ENCODE results near the gene NDUFV1. TPM values are rescaled to one million over a fixed set of nuclear protein-coding genes. Genes with fewer than 3 reads are reported as not detected.

The NDUFV1 gene
- total and polyA plus RNA-seq, 9 of the 15 experiments (the other 6 are each of a cell fraction or from before 2014, with no cell fraction given) = 10.8 to 423 (median 209) TPM

- peak; percentile 68; the same call in 1 of the 2 replicates for TF ChIP-seq MTA3 (IDR thresholded peaks at IDR 0.05; ENCODE audit: borderline replicate concordance)
- peak; percentile 81 for TF ChIP-seq CTBP1 (IDR thresholded peaks at IDR 0.05; ENCODE audit: borderline replicate concordance)
- no peak for TF ChIP-seq RREB1 (CRISPR knock-in tag; IDR thresholded peaks at IDR 0.05)
- TF ChIP-seq ZNF408 (CRISPR knock-in tag; IDR thresholded peaks at IDR 0.05; ENCODE audit: low read depth) = no peak
- peak; percentile 44; the same call in 1 of the 2 replicates for TF ChIP-seq ZNF316 (IDR thresholded peaks at IDR 0.05)
- no peak for TF ChIP-seq ZNF324 (CRISPR knock-in tag; IDR thresholded peaks at IDR 0.05)
- no peak for TF ChIP-seq GATAD2A (IDR thresholded peaks at IDR 0.05)
- TF ChIP-seq RBM15 (IDR thresholded peaks at IDR 0.05; ENCODE audit: insufficient read depth, low read length) = no peak
- no peak for TF ChIP-seq FOSL1 (tag; conservative IDR thresholded peaks at IDR 0.05)
- TF ChIP-seq SMAD3 (CRISPR knock-in tag; conservative IDR thresholded peaks at IDR 0.05) = no peak
- no peak for TF ChIP-seq U2AF2 (optimal IDR thresholded peaks at IDR 0.05; ENCODE audit: low read depth, low read length)
- TF ChIP-seq MBD2 (IDR thresholded peaks at IDR 0.05; ENCODE audit: borderline replicate concordance, low read depth) = peak; percentile 68; the same call in 1 of the 2 replicates
- TF ChIP-seq, protein P1, sequence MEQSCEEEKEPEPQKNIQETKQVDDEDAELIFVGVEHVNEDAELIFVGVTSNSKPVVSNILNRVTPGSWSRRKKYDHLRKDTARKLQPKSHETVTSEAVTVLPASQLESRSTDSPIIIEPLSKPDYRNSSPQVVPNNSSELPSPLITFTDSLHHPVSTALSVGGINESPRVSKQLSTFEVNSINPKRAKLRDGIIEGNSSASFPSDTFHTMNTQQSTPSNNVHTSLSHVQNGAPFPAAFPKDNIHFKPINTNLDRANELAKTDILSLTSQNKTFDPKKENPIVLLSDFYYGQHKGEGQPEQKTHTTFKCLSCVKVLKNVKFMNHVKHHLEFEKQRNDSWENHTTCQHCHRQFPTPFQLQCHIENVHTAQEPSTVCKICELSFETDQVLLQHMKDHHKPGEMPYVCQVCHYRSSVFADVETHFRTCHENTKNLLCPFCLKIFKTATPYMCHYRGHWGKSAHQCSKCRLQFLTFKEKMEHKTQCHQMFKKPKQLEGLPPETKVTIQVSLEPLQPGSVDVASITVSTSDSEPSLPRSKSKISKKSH (CRISPR knock-in tag; IDR thresholded peaks at IDR 0.05) = no peak
- no peak for TF ChIP-seq PHF21A (IDR thresholded peaks at IDR 0.05; ENCODE audit: borderline replicate concordance, low read depth)
- TF ChIP-seq XRCC5 (IDR thresholded peaks at IDR 0.05; ENCODE audit: low read depth, low read length) = peak; percentile 72; the same call in 1 of the 2 replicates
- no peak for TF ChIP-seq ZKSCAN3 (CRISPR knock-in tag; IDR thresholded peaks at IDR 0.05)
- TF ChIP-seq POLR2G (IDR thresholded peaks at IDR 0.05; ENCODE audit: low read depth, low read length) = peak; percentile 86
- TF ChIP-seq CHD4 (IDR thresholded peaks at IDR 0.05; ENCODE audit: insufficient read depth, insufficient replicate concordance, low read depth, low read length, poor library complexity, severe bottlenecking) = no peak
- no peak for TF ChIP-seq BMI1 (IDR thresholded peaks at IDR 0.05; ENCODE audit: low read length)
Measured at GRCh38 chr11:67606492-67607295, at the start of gene NDUFV1 (continued).
